PFSK-1 (cell line): ENCODE data around the gene CHID1.

Source experiments
- FOXP2 ChIP-seq: optimal IDR thresholded peaks from 2 replicates; pipeline ENCODE3; 2011; ENCODE audit warnings: borderline replicate concordance, control low read depth, inconsistent platforms; ENCODE audit not compliant: insufficient read depth; ENCODE audit errors: extremely low read length, extremely low read depth
- POLR2AphosphoS5 ChIP-seq: IDR thresholded peaks from 2 replicates; pipeline ENCODE4 v1.6.1; 2012; ENCODE audit warnings: low read depth, mild to moderate bottlenecking, control low read depth, low read length, moderate library complexity
- REST ChIP-seq, 2 experiments: IDR thresholded peaks; 2 replicates each; pipeline versions ENCODE4 v1.6.1 to v1.8.0; 2011 to 2012; ENCODE audit warnings: low read depth in 2 of 2, low read length in 2 of 2, control low read depth in 1 of 2, inconsistent platforms in 1 of 2, mild to moderate bottlenecking in 1 of 2, moderate library complexity in 1 of 2; ENCODE audit not compliant: insufficient read depth in 1 of 2
- SIN3A ChIP-seq: IDR thresholded peaks from 2 replicates; pipeline ENCODE4 v1.6.1; 2012; ENCODE audit warnings: mild to moderate bottlenecking, low read length, moderate library complexity, borderline replicate concordance; ENCODE audit not compliant: insufficient read depth
- TAF1 ChIP-seq: IDR thresholded peaks from 2 replicates; pipeline ENCODE4 v1.6.1; 2012; ENCODE audit warnings: low read length, control low read depth, borderline replicate concordance; ENCODE audit not compliant: insufficient read depth

The CHID1 gene

GRCh38 chr11:855796-856195, 54.8 kb downstream of the CHID1 start:
- no peak for TF ChIP-seq SIN3A
- TF ChIP-seq FOXP2: no peak
- TF ChIP-seq TAF1: no peak
- TF ChIP-seq REST (IDR thresholded peaks at IDR 0.05; ENCODE audit: insufficient read depth in 1 of 2, low read depth in 2 of 2, low read length in 2 of 2): no peak
- TF ChIP-seq POLR2AphosphoS5: no peak

- TF ChIP-seq FOXP2 (no peak), REST (IDR thresholded peaks at IDR 0.05; ENCODE audit: insufficient read depth in 1 of 2, low read depth in 2 of 2, low read length in 2 of 2) (no peak), POLR2AphosphoS5 (no peak), TAF1 (no peak), SIN3A (no peak)
These were observed 55.3 kb downstream of the CHID1 start for GRCh38 chr11:855330-855674.

GRCh38 chr11:854601-855329, 55.8 kb downstream of the CHID1 start:
- TF ChIP-seq POLR2AphosphoS5 (no peak), REST (IDR thresholded peaks at IDR 0.05; ENCODE audit: insufficient read depth in 1 of 2, low read depth in 2 of 2, low read length in 2 of 2) (no peak), FOXP2 (no peak), SIN3A (no peak), TAF1 (no peak)

- no peak for TF ChIP-seq TAF1
- TF ChIP-seq FOXP2: no peak
- no peak for TF ChIP-seq REST (IDR thresholded peaks at IDR 0.05; ENCODE audit: insufficient read depth in 1 of 2, low read depth in 2 of 2, low read length in 2 of 2)
These were observed 56.7 kb downstream of the CHID1 start for GRCh38 chr11:853682-854448.
